RWPE2 (cell line): Measurements from ENCODE around the gene SYCE3.
A peak's percentile ranks its signal among the peaks of the same experiment; 100 is the strongest.

Experiments used
- ATAC-seq: fragments of 200-7000 bp; cut with Tn5 transposase; 3 replicates; pipeline ENCODE4 v1.9.1; 2021; ENCODE audit warnings: low read depth
- DNase-seq: peaks from one replicate; pipeline ENCODE4 v3.0.0-alpha.2; 2020; ENCODE audit warnings: low spot score
- H3K27ac ChIP-seq: fragments of 450-650 bp; 2 replicates; pipeline ENCODE4 v1.5.1; 2017; ENCODE audit warnings: mild to moderate bottlenecking; ENCODE audit not compliant: poor library complexity, severe bottlenecking
- H3K27me3 ChIP-seq: fragments of 250-450 bp; sonication (Bioruptor Pico); 2 replicates; pipeline ENCODE4 v1.5.1; 2021; ENCODE audit warnings: mild to moderate bottlenecking, moderate library complexity; ENCODE audit not compliant: insufficient read depth, poor library complexity, severe bottlenecking
- H3K36me3 ChIP-seq: fragments of 250-450 bp; sonication (Bioruptor Pico); 2 replicates; pipeline ENCODE4 v1.5.1; 2020; ENCODE audit warnings: low read depth, mild to moderate bottlenecking, moderate library complexity
- H3K4me1 ChIP-seq: fragments of 250-450 bp; sonication (Bioruptor Pico); 2 replicates; pipeline ENCODE4 v1.5.1; 2021; ENCODE audit warnings: mild to moderate bottlenecking, moderate library complexity; ENCODE audit not compliant: insufficient read depth, poor library complexity, severe bottlenecking
- H3K4me3 ChIP-seq: fragments of 250-450 bp; sonication (Bioruptor Pico); 2 replicates; pipeline ENCODE4 v1.5.1; 2021; ENCODE audit warnings: mild to moderate bottlenecking, moderate library complexity; ENCODE audit not compliant: severe bottlenecking
- H3K9me3 ChIP-seq: fragments of 250-450 bp; sonication (Bioruptor Pico); 2 replicates; pipeline ENCODE4 v1.5.1; 2021; ENCODE audit warnings: mild to moderate bottlenecking, moderate library complexity; ENCODE audit not compliant: severe bottlenecking
- CTCF ChIP-seq: fragments of 450-650 bp; IDR thresholded peaks from one replicate; pipeline ENCODE4 v1.5.1; 2017; ENCODE audit warnings: mild to moderate bottlenecking, moderate library complexity; ENCODE audit not compliant: poor library complexity, severe bottlenecking

SYCE3 gene

GRCh38 chr22:50526108-50526833, 36.4 kb downstream of the SYCE3 start:
- peak; percentile 74 for TF ChIP-seq CTCF
- ATAC-seq (peak; percentile 19), DNase-seq (peak; percentile 81)
- no peaks in the 10 kb centered on the region for H3K4me1 ChIP-seq
- peak overlapping the region; percentile 81 for H3K27ac ChIP-seq
- H3K36me3 ChIP-seq, result peaks cover 3% of the 10 kb centered on the region; the same call in 1 of the 2 replicates
- no peaks in the 10 kb centered on the region for H3K27me3 ChIP-seq
- peak overlapping the region; percentile 51 for H3K4me3 ChIP-seq
- no peaks in the 10 kb centered on the region for H3K9me3 ChIP-seq

GRCh38 chr22:50525858-50526107, 36.9 kb downstream of the SYCE3 start:
- Histone ChIP-seq H3K9me3 (no peaks in the 10 kb centered on the region), H3K27ac (peak overlapping the region; percentile 81), H3K4me1 (no peaks in the 10 kb centered on the region), H3K27me3 (no peaks in the 10 kb centered on the region), H3K4me3 (peak overlapping the region; percentile 51), H3K36me3 (peaks cover 4% of the 10 kb centered on the region; the same call in 1 of the 2 replicates)
- TF ChIP-seq CTCF, result no peak
- DNase-seq (no peak), ATAC-seq (no peak)

GRCh38 chr22:50525104-50525857, 37.4 kb downstream of the SYCE3 start, which contains the start of gene SCO2:
Gene SCO2 (minus strand): TSS chr22:50525598. CDS start chr22:50524411, 1,187 bp downstream.
- Histone ChIP-seq H3K4me3 (peak within 1 kb of the TSS; percentile 51), H3K27me3 (no peaks in the 10 kb centered on the region), H3K4me1 (no peaks in the 10 kb centered on the region), H3K27ac (peak within 1 kb of the TSS; percentile 81), H3K36me3 (peaks cover 8% of the 10 kb centered on the region), H3K9me3 (no peaks in the 10 kb centered on the region)
- peak; percentile 95 for DNase-seq
- ATAC-seq, result peak; percentile 45
- no peak for TF ChIP-seq CTCF

GRCh38 chr22:50524676-50525103, 38.0 kb downstream of the SYCE3 start:
- Histone ChIP-seq H3K36me3 (peaks cover 13% of the 10 kb centered on the region), H3K27ac (peak overlapping the region; percentile 81), H3K4me1 (no peaks in the 10 kb centered on the region), H3K9me3 (no peaks in the 10 kb centered on the region), H3K27me3 (no peaks in the 10 kb centered on the region), H3K4me3 (peak overlapping the region; percentile 51)
- TF ChIP-seq CTCF, result no peak
- no peak for ATAC-seq
- DNase-seq, result no peak
